DOHH2 (cell line): Measurements from ENCODE around the gene ITPRIPL2.

Source experiments
- H3F3A ChIP-seq: fragments of 200-600 bp; sonication (generic), shearing (Covaris generic); 2 replicates; pipeline ENCODE4 v1.6.0; 2016; ENCODE audit warnings: antibody characterized with exemption, mild to moderate bottlenecking; ENCODE audit not compliant: control insufficient read depth, insufficient read depth
- H3K27ac ChIP-seq: fragments of 200-600 bp; sonication (generic); 2 replicates; pipeline ENCODE4 v1.5.1; 2014; ENCODE audit warnings: low read depth, mild to moderate bottlenecking, low read length, moderate library complexity
- H3K27me3 ChIP-seq: fragments of 200-600 bp; sonication (generic); 2 replicates; pipeline ENCODE4 v1.6.1; 2014; ENCODE audit warnings: mild to moderate bottlenecking, low read length, mixed read lengths; ENCODE audit not compliant: control insufficient read depth
- H3K36me3 ChIP-seq: fragments of 200-600 bp; sonication (generic); 2 replicates; pipeline ENCODE4 v1.6.1; 2014; ENCODE audit warnings: mild to moderate bottlenecking, low read length, moderate library complexity, mixed read lengths; ENCODE audit not compliant: control insufficient read depth
- H3K4me1 ChIP-seq: fragments of 200-600 bp; sonication (generic); 2 replicates; pipeline ENCODE4 v1.6.1; 2014; ENCODE audit warnings: mild to moderate bottlenecking, low read length, mixed read lengths; ENCODE audit not compliant: control insufficient read depth
- H3K4me2 ChIP-seq: fragments of 200-600 bp; sonication (generic); 2 replicates; pipeline ENCODE4 v1.6.0; 2014; ENCODE audit warnings: mild to moderate bottlenecking, low read length, moderate library complexity
- H3K4me3 ChIP-seq: fragments of 200-600 bp; sonication (generic); 2 replicates; pipeline ENCODE4 v1.5.1; 2014; ENCODE audit warnings: mild to moderate bottlenecking, low read length, mixed read lengths
- H3K79me2 ChIP-seq: fragments of 200-600 bp; sonication (generic); 2 replicates; pipeline ENCODE4 v1.6.1; 2014; ENCODE audit warnings: mild to moderate bottlenecking, low read length, mixed read lengths; ENCODE audit not compliant: control insufficient read depth
- H3K9me2 ChIP-seq: fragments of 200-600 bp; sonication (generic); replicated peaks from 2 replicates; pipeline ENCODE4 v1.6.1; 2014; ENCODE audit warnings: mild to moderate bottlenecking, low read length, mixed read lengths; ENCODE audit not compliant: control insufficient read depth
- H3K9me3 ChIP-seq: fragments of 200-600 bp; sonication (generic); 2 replicates; pipeline ENCODE4 v1.6.1; 2014; ENCODE audit warnings: antibody characterized with exemption, low read length, mixed read lengths; ENCODE audit not compliant: control insufficient read depth, insufficient read depth
- H4K20me1 ChIP-seq: fragments of 200-600 bp; sonication (generic); 2 replicates; pipeline ENCODE4 v1.6.0; 2014; ENCODE audit warnings: low read depth, mild to moderate bottlenecking, antibody characterized with exemption, low read length, moderate library complexity; ENCODE audit not compliant: control insufficient read depth, insufficient read depth
- CTCF ChIP-seq: fragments of 200-600 bp; sonication (generic); IDR thresholded peaks from one replicate; pipeline ENCODE4 v1.5.1; 2014; ENCODE audit warnings: antibody characterized with exemption, mild to moderate bottlenecking, low read depth, low read length; ENCODE audit not compliant: poor library complexity, severe bottlenecking
- EZH2phosphoT487 ChIP-seq: fragments of 200-600 bp; sonication (generic); IDR thresholded peaks from 2 replicates; pipeline ENCODE4 v1.6.1; 2017; ENCODE audit warnings: borderline replicate concordance, mild to moderate bottlenecking, antibody characterized with exemption, low read length, moderate library complexity, mixed read lengths

The ITPRIPL2 gene

DNA sequence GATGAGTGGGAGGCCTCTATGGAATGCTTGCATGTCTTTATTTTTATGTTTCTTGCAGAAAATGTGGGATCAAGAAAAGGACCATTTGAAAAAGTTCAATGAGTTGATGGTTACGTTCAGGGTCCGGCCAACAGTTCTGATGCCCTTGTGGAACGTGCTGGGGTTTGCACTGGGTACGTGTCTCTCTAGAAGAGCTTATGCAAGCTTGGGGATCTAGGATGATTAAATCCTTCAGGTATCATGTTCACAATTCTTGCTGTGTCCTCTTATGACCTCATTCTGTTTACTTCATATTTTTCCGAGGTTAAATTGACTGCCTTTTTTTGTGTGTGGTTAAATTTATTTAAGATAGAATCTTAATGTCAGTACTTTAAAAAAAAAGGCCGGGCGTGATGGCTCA lies 39.9 kb upstream of the ITPRIPL2 start:
- no peaks in the 10 kb centered on the region for H3K9me3 ChIP-seq
- no peak overlapping the region for H3K4me3 ChIP-seq
- no peaks in the 10 kb centered on the region for H3K27me3 ChIP-seq
- H3K9me2 ChIP-seq = no peaks in the 10 kb centered on the region
- H3K4me2 ChIP-seq = no peak overlapping the region
- no peaks in the 10 kb centered on the region for H4K20me1 ChIP-seq
- peaks cover 12% of the 10 kb centered on the region; the same call in 1 of the 2 replicates for H3K36me3 ChIP-seq
- peaks cover 3% of the 10 kb centered on the region for H3K4me1 ChIP-seq
- TF ChIP-seq EZH2phosphoT487 (no peak), CTCF (no peak)
- peaks cover 4% of the 10 kb centered on the region for H3K79me2 ChIP-seq
- H3F3A ChIP-seq = no peaks in the 10 kb centered on the region
- no peak overlapping the region for H3K27ac ChIP-seq

DNA sequence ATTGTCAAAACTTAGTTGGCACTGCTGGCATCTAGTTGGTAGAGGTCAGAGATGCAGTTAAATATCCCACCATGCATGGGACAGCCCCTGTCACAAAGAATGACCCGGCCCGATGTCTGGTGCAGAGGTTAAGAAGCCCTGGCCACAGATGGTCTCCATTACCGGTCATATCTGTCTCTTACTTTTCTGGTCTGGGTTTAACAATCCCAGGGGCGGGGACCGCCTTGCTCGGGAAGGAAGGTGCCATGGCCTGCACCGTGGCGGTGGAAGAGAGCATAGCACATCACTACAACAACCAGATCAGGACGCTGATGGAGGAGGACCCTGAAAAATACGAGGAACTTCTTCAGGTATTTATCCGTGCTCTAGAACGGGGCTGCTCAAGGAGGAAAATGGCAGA lies 38.3 kb upstream of the ITPRIPL2 start:
- H3F3A ChIP-seq = no peaks in the 10 kb centered on the region
- TF ChIP-seq EZH2phosphoT487 = no peak
- TF ChIP-seq CTCF = no peak
- H3K79me2 ChIP-seq = no peaks in the 10 kb centered on the region
- no peak overlapping the region for H3K27ac ChIP-seq
- H3K4me1 ChIP-seq = no peaks in the 10 kb centered on the region
- H4K20me1 ChIP-seq = no peaks in the 10 kb centered on the region
- no peak overlapping the region for H3K4me3 ChIP-seq
- no peaks in the 10 kb centered on the region for H3K9me3 ChIP-seq
- no peak overlapping the region for H3K4me2 ChIP-seq
- no peaks in the 10 kb centered on the region for H3K9me2 ChIP-seq
- H3K27me3 ChIP-seq = no peaks in the 10 kb centered on the region
- peaks cover 15% of the 10 kb centered on the region; the same call in 1 of the 2 replicates for H3K36me3 ChIP-seq

- Histone ChIP-seq H3K4me3 (no peak overlapping the region), H3K9me2 (no peaks in the 10 kb centered on the region), H3F3A (no peaks in the 10 kb centered on the region), H3K4me1 (no peaks in the 10 kb centered on the region), H3K27me3 (no peaks in the 10 kb centered on the region), H3K4me2 (no peak overlapping the region), H3K36me3 (peaks cover 15% of the 10 kb centered on the region; the same call in 1 of the 2 replicates), H4K20me1 (no peaks in the 10 kb centered on the region), H3K79me2 (no peaks in the 10 kb centered on the region), H3K9me3 (no peaks in the 10 kb centered on the region), H3K27ac (no peak overlapping the region)
- no peak for TF ChIP-seq EZH2phosphoT487
Observed at GRCh38 chr16:19077879-19078278, 35.9 kb upstream of the ITPRIPL2 start.

GRCh38 chr16:19083670-19084069 lies 30.1 kb upstream of the ITPRIPL2 start:
- no peak for TF ChIP-seq CTCF
- no peak for TF ChIP-seq EZH2phosphoT487
- no peak overlapping the region for H3K27ac ChIP-seq

More at GRCh38 chr16:19083670-19084069, 30.1 kb upstream of the ITPRIPL2 start:
- H3K36me3 ChIP-seq = 0 out of 2 replicates have a peak, but pooled peaks cover 3% of the 10 kb centered on the region
- no peaks in the 10 kb centered on the region for H3K9me2 ChIP-seq
- H3F3A ChIP-seq = no peaks in the 10 kb centered on the region; the same call in 1 of the 2 replicates
- no peak overlapping the region for H3K4me3 ChIP-seq
- no peak overlapping the region for H3K4me2 ChIP-seq
- H3K4me1 ChIP-seq = peaks cover 25% of the 10 kb centered on the region
- H3K79me2 ChIP-seq = no peaks in the 10 kb centered on the region
- peaks cover 3% of the 10 kb centered on the region; the same call in 1 of the 2 replicates for H3K27me3 ChIP-seq
- no peaks in the 10 kb centered on the region for H3K9me3 ChIP-seq
- no peaks in the 10 kb centered on the region for H4K20me1 ChIP-seq
